ENCODE results near the gene MYT1. TPM values are rescaled to one million over a fixed set of nuclear protein-coding genes. Genes with fewer than 3 reads are reported as not detected.
"Not testable (repeated sequence)": the region's sequence is repeated elsewhere in the genome, so short reads cannot be mapped to it uniquely, and the experiment has no call there.

The MYT1 gene
- total RNA-seq, 1 donor from 2014 or later: 2.3 TPM

- Mint-ChIP-seq H3K4me3 (ENCODE audit: low read depth) (no peak overlapping the region), H3K9me3 (ENCODE audit: low read depth) (peaks cover 7% of the 10 kb centered on the region), H3K4me1 (ENCODE audit: low read depth) (no peaks in the 10 kb centered on the region), H3K27me3 (no peaks in the 10 kb centered on the region), H3K27ac (no peak overlapping the region), H3K36me3 (ENCODE audit: insufficient read depth) (no peaks in the 10 kb centered on the region)
- DNase-seq (ENCODE audit: low spot score, unreplicated experiment): no peak
- TF ChIP-seq CTCF (IDR thresholded peaks at IDR 0.05; ENCODE audit: unreplicated experiment): no peak
Observed at GRCh38 chr20:64280460-64280843, 116.2 kb downstream of the MYT1 start.

GRCh38 chr20:64283646-64284045 is 119.4 kb downstream of the MYT1 start:
- Mint-ChIP-seq H3K4me1 (ENCODE audit: low read depth) (no peaks in the 10 kb centered on the region), H3K27ac (no peak overlapping the region), H3K4me3 (ENCODE audit: low read depth) (no peak overlapping the region), H3K36me3 (ENCODE audit: insufficient read depth) (no peaks in the 10 kb centered on the region), H3K9me3 (ENCODE audit: low read depth) (peaks cover 7% of the 10 kb centered on the region), H3K27me3 (no peaks in the 10 kb centered on the region)
- DNase-seq (ENCODE audit: low spot score, unreplicated experiment): no peak
- no peak for TF ChIP-seq CTCF (IDR thresholded peaks at IDR 0.05; ENCODE audit: unreplicated experiment)

- not testable (repeated sequence) for H3K36me3 Mint-ChIP-seq (ENCODE audit: insufficient read depth); H3K9me3 Mint-ChIP-seq (ENCODE audit: low read depth); H3K27me3 Mint-ChIP-seq; H3K4me1 Mint-ChIP-seq (ENCODE audit: low read depth); H3K27ac Mint-ChIP-seq; H3K4me3 Mint-ChIP-seq (ENCODE audit: low read depth)
- peak; percentile 64 for TF ChIP-seq CTCF (IDR thresholded peaks at IDR 0.05; ENCODE audit: unreplicated experiment)
- DNase-seq (ENCODE audit: low spot score, unreplicated experiment): peak; percentile 31
Observed at GRCh38 chr20:64285579-64286446, 121.6 kb downstream of the MYT1 start.

- not testable (repeated sequence) for DNase-seq (ENCODE audit: low spot score, unreplicated experiment); H3K27me3 Mint-ChIP-seq; H3K4me3 Mint-ChIP-seq (ENCODE audit: low read depth); H3K27ac Mint-ChIP-seq; H3K36me3 Mint-ChIP-seq (ENCODE audit: insufficient read depth); H3K9me3 Mint-ChIP-seq (ENCODE audit: low read depth); H3K4me1 Mint-ChIP-seq (ENCODE audit: low read depth)
Observed at GRCh38 chr20:64286447-64287263, 122.4 kb downstream of the MYT1 start.

- DNase-seq (ENCODE audit: low spot score, unreplicated experiment); H3K27ac Mint-ChIP-seq; H3K27me3 Mint-ChIP-seq; H3K4me3 Mint-ChIP-seq (ENCODE audit: low read depth); H3K9me3 Mint-ChIP-seq (ENCODE audit: low read depth); H3K36me3 Mint-ChIP-seq (ENCODE audit: insufficient read depth); H3K4me1 Mint-ChIP-seq (ENCODE audit: low read depth): not testable (repeated sequence)
Observed at GRCh38 chr20:64287264-64287590, 123.0 kb downstream of the MYT1 start.

Other genes with a start within 250 kb of the MYT1 start
- gene UCKL1, start 208.0 kb upstream of the MYT1 start, total RNA-seq: 78.9 and 79.2 TPM in 2 replicates
- 49.4 and 50.5 TPM in 2 replicates for gene ZNF512B, start 194.5 kb upstream of the MYT1 start, total RNA-seq
- 12.8 and 14.0 TPM in 2 replicates for gene SAMD10, start 184.8 kb upstream of the MYT1 start, total RNA-seq
- 74.7 and 76.4 TPM in 2 replicates for gene PRPF6, start 183.3 kb upstream of the MYT1 start, total RNA-seq
- gene C20orf204, start 128.3 kb upstream of the MYT1 start, total RNA-seq: 3.3 and 3.4 TPM in 2 replicates
- gene SOX18, start 114.8 kb upstream of the MYT1 start, total RNA-seq: not detected in 2 replicates
- 86.7 and 92.7 TPM in 2 replicates for gene TCEA2, start 101.3 kb upstream of the MYT1 start, total RNA-seq
- 6.5 and 7.6 TPM in 2 replicates for gene RGS19, start 84.9 kb upstream of the MYT1 start, total RNA-seq
- gene OPRL1, start 84.4 kb upstream of the MYT1 start, total RNA-seq: 1.5 TPM in 2 replicates
- gene LKAAEAR1, start 80.1 kb upstream of the MYT1 start, total RNA-seq: not detected in 2 replicates
- gene NPBWR2, start 56.9 kb upstream of the MYT1 start, total RNA-seq: not detected in 2 replicates
- 102 and 106 TPM in 2 replicates for gene PCMTD2, start 91.3 kb downstream of the MYT1 start, total RNA-seq

All from progenitor cell of endocrine pancreas (in vitro differentiated cells).